ENCODE measurements around the gene LCE1D.

DNA sequence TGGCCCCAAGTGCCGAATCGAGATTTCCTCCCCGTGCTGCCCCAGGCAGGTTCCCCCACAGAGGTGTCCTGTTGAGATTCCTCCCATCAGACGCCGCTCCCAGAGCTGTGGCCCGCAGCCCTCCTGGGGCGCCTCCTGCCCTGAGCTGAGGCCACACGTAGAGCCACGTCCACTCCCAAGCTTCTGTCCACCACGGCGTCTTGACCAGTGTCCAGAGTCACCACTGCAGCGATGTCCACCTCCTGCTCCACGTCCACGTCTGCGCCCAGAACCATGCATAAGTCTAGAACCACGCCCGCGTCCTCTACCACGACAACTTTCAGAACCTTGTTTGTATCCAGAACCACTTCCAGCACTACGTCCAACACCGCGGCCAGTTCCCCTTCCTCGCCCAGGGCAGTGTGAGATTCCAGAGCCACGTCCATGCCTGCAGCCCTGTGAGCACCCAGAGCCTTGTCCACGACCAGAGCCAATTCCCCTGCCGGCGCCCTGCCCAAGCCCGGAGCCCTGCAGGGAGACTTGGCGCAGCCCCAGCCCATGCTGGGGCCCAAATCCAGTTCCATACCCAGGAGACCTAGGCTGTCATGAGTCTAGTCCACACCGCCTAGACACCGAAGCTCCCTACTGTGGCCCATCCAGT is 35.9 kb upstream of the LCE1D start:
- TF ChIP-seq, protein P1, sequence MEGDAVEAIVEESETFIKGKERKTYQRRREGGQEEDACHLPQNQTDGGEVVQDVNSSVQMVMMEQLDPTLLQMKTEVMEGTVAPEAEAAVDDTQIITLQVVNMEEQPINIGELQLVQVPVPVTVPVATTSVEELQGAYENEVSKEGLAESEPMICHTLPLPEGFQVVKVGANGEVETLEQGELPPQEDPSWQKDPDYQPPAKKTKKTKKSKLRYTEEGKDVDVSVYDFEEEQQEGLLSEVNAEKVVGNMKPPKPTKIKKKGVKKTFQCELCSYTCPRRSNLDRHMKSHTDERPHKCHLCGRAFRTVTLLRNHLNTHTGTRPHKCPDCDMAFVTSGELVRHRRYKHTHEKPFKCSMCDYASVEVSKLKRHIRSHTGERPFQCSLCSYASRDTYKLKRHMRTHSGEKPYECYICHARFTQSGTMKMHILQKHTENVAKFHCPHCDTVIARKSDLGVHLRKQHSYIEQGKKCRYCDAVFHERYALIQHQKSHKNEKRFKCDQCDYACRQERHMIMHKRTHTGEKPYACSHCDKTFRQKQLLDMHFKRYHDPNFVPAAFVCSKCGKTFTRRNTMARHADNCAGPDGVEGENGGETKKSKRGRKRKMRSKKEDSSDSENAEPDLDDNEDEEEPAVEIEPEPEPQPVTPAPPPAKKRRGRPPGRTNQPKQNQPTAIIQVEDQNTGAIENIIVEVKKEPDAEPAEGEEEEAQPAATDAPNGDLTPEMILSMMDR (IDR thresholded peaks at IDR 0.05), result no peak
- TF ChIP-seq EP300 (IDR thresholded peaks at IDR 0.05), result no peak
- no peak for TF ChIP-seq POLR2A (IDR thresholded peaks at IDR 0.05)
- no peak for TF ChIP-seq POLR2AphosphoS5 (IDR thresholded peaks at IDR 0.05)
